ENCODE results near the gene MIER3.

- TF ChIP-seq CTCF (IDR thresholded peaks at IDR 0.05) (no peak), POLR2A (IDR thresholded peaks at IDR 0.05) (no peak)
Measured at GRCh38 chr5:56984445-56984844, 32.5 kb upstream of the MIER3 start.
